Natural killer cell (primary cell): ENCODE data around the gene IQCC. TPM values are rescaled to one million over a fixed set of nuclear protein-coding genes. Genes with fewer than 3 reads are reported as not detected.

Source experiments
- ATAC-seq, 3 donors: fragments of 150-1000 bp in 2 of 3; fragments of 200-7000 bp in 1 of 3; cut with Tn5 transposase; 1 replicate in 1 of 3; 2 replicates in 2 of 3; pipeline ENCODE4 v1.10.0; 2021; ENCODE audit warnings: mild to moderate bottlenecking in 2 of 3, moderate library complexity in 2 of 3
- DNase-seq, 2 donors: peaks; one replicate each; pipeline versions ENCODE4 v3.0.0 to v3.0.0-alpha.2; 2013 to 2021; ENCODE audit warnings: mixed read lengths in 1 of 2
- H3K27ac ChIP-seq: one replicate; pipeline ENCODE4 v1.5.1; 2013; ENCODE audit warnings: mild to moderate bottlenecking, low read length
- H3K27me3 ChIP-seq: one replicate; pipeline ENCODE4 v1.6.1; 2013; ENCODE audit warnings: low read length; ENCODE audit not compliant: control insufficient read depth, insufficient read depth
- H3K36me3 ChIP-seq: one replicate; pipeline ENCODE4 v1.6.1; 2013; ENCODE audit warnings: low read length; ENCODE audit not compliant: control insufficient read depth, insufficient read depth
- H3K4me1 ChIP-seq: one replicate; pipeline ENCODE4 v1.6.1; 2013; ENCODE audit warnings: low read length; ENCODE audit not compliant: control insufficient read depth, insufficient read depth
- H3K4me3 ChIP-seq: one replicate; pipeline ENCODE4 v1.5.1; 2013; ENCODE audit warnings: low read length
- H3K9me3 ChIP-seq: one replicate; pipeline ENCODE4 v1.6.1; 2013; ENCODE audit warnings: low read length; ENCODE audit not compliant: control insufficient read depth, insufficient read depth
- H3K27ac Mint-ChIP-seq, 2 donors: one replicate each; pipeline ENCODE4 v1.8.0; 2022; ENCODE audit warnings: mild to moderate bottlenecking in 2 of 2, mixed read lengths in 2 of 2, moderate library complexity in 1 of 2
- H3K27me3 Mint-ChIP-seq, 2 donors: one replicate each; pipeline ENCODE4 v1.8.0; 2022; ENCODE audit warnings: low read depth in 2 of 2, mixed read lengths in 2 of 2
- H3K36me3 Mint-ChIP-seq: one replicate; pipeline ENCODE4 v1.8.0; 2022; ENCODE audit warnings: mixed read lengths
- H3K4me1 Mint-ChIP-seq, 2 donors: one replicate each; pipeline ENCODE4 v1.8.0; 2022; ENCODE audit warnings: mixed read lengths in 2 of 2
- H3K4me3 Mint-ChIP-seq: one replicate; pipeline ENCODE4 v1.8.0; 2022; ENCODE audit warnings: mild to moderate bottlenecking, moderate library complexity, mixed read lengths
- H3K9me3 Mint-ChIP-seq, 2 donors: one replicate each; pipeline ENCODE4 v1.8.0; 2022; ENCODE audit warnings: mixed read lengths in 2 of 2
- CTCF ChIP-seq: fragments of 200-600 bp; IDR thresholded peaks from one replicate; pipeline ENCODE4 v1.8.0; 2022; ENCODE audit warnings: antibody characterized with exemption
- WGBS: methylation state at CpG from one replicate; pipeline ENCODE4 v1.1.7; 2013; ENCODE audit warnings: missing lambda C conversion rate; ENCODE audit not compliant: insufficient coverage; 5-methylcytosine and 5-hydroxymethylcytosine counted together
- intact Hi-C: fragments of 100-400 bp; cut with micrococcal nuclease; formaldehyde crosslinking; loops from one replicate; pipeline ENCODE4 v1.14.2; 2022
- total RNA-seq, 4 donors: library from RNA; stranded (reverse); fragments of 120-200 nt in 1 of 4; gene quantifications; one replicate each; pipeline versions ENCODE4 v1.2.3 to v1.2.4, GENCODE V29; 2013 to 2022

The IQCC gene
- total RNA-seq, 3 donors from 2014 or later (not counting 1 experiment from before 2014, with no cell fraction given), result 1.8 to 3.5 (median 3.3) TPM

- ATAC-seq (no peak), DNase-seq (no peak)
- intact Hi-C loops, result no loop called here
- Mint-ChIP-seq H3K36me3 (no peaks in the 10 kb centered on the region), H3K9me3 (no peaks in the 10 kb centered on the region), H3K4me3 (no peak overlapping the region), H3K4me1 (no peaks in the 10 kb centered on the region), H3K27me3 (no peaks in the 10 kb centered on the region), H3K27ac (no peak overlapping the region)
- Histone ChIP-seq H3K36me3 (peaks cover 14% of the 10 kb centered on the region), H3K4me1 (peaks cover 2% of the 10 kb centered on the region), H3K27me3 (no peaks in the 10 kb centered on the region), H3K27ac (no peak overlapping the region), H3K4me3 (no peak overlapping the region), H3K9me3 (no peaks in the 10 kb centered on the region)
- 94% methylated on average over 7 of the region's 7 CpGs for WGBS
- no peak for TF ChIP-seq CTCF
Measured at GRCh38 chr1:32234792-32235191, 29.3 kb downstream of the IQCC start.

GRCh38 chr1:32239337-32239736 is 33.9 kb downstream of the IQCC start:
- no peaks in the 10 kb centered on the region for H3K9me3 ChIP-seq
- peaks cover 26% of the 10 kb centered on the region for H3K4me1 ChIP-seq
- no peaks in the 10 kb centered on the region for H3K36me3 ChIP-seq
- H3K4me3 Mint-ChIP-seq, result peak overlapping the region; percentile 89
- DNase-seq, result no peak
- no peaks in the 10 kb centered on the region for H3K36me3 Mint-ChIP-seq
- H3K27ac Mint-ChIP-seq, result no peak overlapping the region
- intact Hi-C loops, result no loop called here
- no peaks in the 10 kb centered on the region for H3K9me3 Mint-ChIP-seq
- H3K27ac ChIP-seq, result no peak overlapping the region
- no peak overlapping the region for H3K4me3 ChIP-seq
- H3K27me3 ChIP-seq, result no peaks in the 10 kb centered on the region
- TF ChIP-seq CTCF, result no peak
- ATAC-seq, result no peak
- WGBS, result 87% methylated on average over 4 of the region's 4 CpGs
- H3K27me3 Mint-ChIP-seq, result no peaks in the 10 kb centered on the region
- H3K4me1 Mint-ChIP-seq, result peaks cover 0 to 25% of the 10 kb centered on the region in 2 donors

- peak overlapping the region in 1 of 2 donors; percentile 85 for H3K27ac Mint-ChIP-seq
- no peaks in the 10 kb centered on the region for H3K9me3 ChIP-seq
- H3K9me3 Mint-ChIP-seq, result no peaks in the 10 kb centered on the region
- DNase-seq, result no peak
- no peaks in the 10 kb centered on the region for H3K36me3 Mint-ChIP-seq
- H3K4me1 Mint-ChIP-seq, result peaks cover 0 to 25% of the 10 kb centered on the region in 2 donors
- intact Hi-C loops, result no loop called here
- H3K27me3 ChIP-seq, result no peaks in the 10 kb centered on the region
- H3K27me3 Mint-ChIP-seq, result no peaks in the 10 kb centered on the region
- H3K27ac ChIP-seq, result no peak overlapping the region
- 96% methylated on average over 19 of the region's 20 CpGs for WGBS
- no peak overlapping the region for H3K4me3 ChIP-seq
- no peak for ATAC-seq
- TF ChIP-seq CTCF, result no peak
- no peaks in the 10 kb centered on the region for H3K36me3 ChIP-seq
- peak overlapping the region; percentile 89 for H3K4me3 Mint-ChIP-seq
- peaks cover 26% of the 10 kb centered on the region for H3K4me1 ChIP-seq
Measured at GRCh38 chr1:32239790-32240139, 34.3 kb downstream of the IQCC start.
